Neural progenitor cell (in vitro differentiated cells): ENCODE data around the gene TTC12.

ENCODE experiments used
- EZH2 ChIP-seq: fragments of 200-600 bp; sonication (generic); IDR thresholded peaks from 2 replicates; pipeline ENCODE4 v1.6.1; 2017; ENCODE audit warnings: antibody characterized with exemption, mild to moderate bottlenecking, moderate library complexity
- TF ChIP-seq, protein P1 (sequence below): fragments of 200-600 bp; sonication (generic); IDR thresholded peaks from 2 replicates; pipeline ENCODE4 v1.5.1; 2017; ENCODE audit warnings: antibody characterized with exemption, mild to moderate bottlenecking

DNA sequence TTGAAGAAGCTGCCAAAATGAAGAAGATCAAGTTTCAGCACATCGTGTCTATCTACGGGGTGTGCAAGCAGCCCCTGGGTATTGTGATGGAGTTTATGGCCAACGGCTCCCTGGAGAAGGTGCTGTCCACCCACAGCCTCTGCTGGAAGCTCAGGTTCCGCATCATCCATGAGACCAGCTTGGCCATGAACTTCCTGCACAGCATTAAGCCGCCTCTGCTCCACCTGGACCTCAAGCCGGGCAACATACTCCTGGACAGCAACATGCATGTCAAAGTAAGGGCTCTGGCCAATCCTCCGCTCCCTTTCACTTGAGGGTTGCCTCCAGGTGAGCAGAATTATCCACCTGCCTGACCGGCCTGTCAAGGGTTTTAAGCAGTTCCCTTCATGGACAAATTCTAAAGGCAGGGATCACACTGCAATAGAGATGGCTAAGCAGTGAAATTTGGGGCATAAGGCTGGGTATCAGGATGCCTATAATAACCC lies 79.2 kb downstream of the TTC12 start:
- TF ChIP-seq, protein P1, sequence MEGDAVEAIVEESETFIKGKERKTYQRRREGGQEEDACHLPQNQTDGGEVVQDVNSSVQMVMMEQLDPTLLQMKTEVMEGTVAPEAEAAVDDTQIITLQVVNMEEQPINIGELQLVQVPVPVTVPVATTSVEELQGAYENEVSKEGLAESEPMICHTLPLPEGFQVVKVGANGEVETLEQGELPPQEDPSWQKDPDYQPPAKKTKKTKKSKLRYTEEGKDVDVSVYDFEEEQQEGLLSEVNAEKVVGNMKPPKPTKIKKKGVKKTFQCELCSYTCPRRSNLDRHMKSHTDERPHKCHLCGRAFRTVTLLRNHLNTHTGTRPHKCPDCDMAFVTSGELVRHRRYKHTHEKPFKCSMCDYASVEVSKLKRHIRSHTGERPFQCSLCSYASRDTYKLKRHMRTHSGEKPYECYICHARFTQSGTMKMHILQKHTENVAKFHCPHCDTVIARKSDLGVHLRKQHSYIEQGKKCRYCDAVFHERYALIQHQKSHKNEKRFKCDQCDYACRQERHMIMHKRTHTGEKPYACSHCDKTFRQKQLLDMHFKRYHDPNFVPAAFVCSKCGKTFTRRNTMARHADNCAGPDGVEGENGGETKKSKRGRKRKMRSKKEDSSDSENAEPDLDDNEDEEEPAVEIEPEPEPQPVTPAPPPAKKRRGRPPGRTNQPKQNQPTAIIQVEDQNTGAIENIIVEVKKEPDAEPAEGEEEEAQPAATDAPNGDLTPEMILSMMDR = no peak
- TF ChIP-seq EZH2 = no peak
